Suppressor macrophage treated with lipopolysaccharide for 4 hours (primary cell): ENCODE results near the gene MED15.
"Not testable (repeated sequence)": the region's sequence is repeated elsewhere in the genome, so short reads cannot be mapped to it uniquely, and the experiment has no call there.

Experiments used
- DNase-seq: peaks from one replicate; pipeline ENCODE4 v3.0.0-alpha.2; 2020

The MED15 gene

DNA sequence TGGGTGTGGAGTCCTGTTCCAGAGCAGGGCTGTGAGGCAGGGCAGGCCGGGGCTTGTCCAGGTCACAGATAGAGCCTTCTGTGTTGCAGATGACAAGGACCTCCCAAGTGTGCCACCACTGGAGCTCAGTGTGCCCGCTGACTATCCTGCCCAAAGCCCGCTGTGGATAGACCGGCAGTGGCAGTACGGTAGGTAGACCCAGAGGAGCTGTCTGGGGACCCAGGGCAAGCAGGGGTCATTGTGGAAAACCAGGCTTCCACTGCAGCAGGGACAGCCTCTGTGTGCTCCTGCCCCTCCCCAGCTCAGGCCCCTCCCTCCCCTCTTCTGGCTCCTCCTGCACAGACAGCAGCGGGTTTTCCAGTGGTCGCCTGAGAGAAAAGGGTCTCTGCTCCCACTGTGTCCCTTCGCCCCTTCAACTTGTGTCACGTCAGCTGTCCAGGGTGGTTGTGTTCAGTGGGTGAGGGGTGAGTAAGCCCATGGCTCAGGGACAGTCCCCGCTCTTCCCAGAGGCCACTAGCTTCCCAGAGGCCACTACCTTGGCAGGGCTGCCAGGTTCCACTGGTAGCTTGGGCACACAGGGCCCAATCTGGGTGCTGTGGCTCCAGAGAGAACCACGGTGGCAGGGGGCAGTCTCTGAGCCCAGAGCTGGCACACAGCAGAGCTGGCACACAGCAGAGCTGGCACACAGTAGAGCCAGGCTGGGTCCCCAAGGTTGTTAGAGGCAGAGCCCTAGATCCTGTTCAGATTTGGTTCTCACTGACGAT is 78.4 kb downstream of the MED15 start:
- DNase-seq, result no peak

DNA sequence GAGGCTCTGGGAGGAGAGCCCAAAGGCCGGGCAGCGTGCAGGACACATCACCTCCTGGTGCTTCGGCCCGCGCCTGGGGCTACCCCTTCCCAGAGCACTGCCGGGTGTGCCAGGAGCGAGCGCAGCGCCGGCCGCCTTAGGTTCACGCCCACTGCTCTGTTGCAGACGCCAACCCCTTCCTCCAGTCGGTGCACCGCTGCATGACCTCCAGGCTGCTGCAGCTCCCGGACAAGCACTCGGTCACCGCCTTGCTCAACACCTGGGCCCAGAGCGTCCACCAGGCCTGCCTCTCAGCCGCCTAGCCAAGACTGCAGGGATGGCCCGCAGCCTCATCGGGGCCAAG is 79.0 kb downstream of the MED15 start:
- DNase-seq, result no peak

DNA sequence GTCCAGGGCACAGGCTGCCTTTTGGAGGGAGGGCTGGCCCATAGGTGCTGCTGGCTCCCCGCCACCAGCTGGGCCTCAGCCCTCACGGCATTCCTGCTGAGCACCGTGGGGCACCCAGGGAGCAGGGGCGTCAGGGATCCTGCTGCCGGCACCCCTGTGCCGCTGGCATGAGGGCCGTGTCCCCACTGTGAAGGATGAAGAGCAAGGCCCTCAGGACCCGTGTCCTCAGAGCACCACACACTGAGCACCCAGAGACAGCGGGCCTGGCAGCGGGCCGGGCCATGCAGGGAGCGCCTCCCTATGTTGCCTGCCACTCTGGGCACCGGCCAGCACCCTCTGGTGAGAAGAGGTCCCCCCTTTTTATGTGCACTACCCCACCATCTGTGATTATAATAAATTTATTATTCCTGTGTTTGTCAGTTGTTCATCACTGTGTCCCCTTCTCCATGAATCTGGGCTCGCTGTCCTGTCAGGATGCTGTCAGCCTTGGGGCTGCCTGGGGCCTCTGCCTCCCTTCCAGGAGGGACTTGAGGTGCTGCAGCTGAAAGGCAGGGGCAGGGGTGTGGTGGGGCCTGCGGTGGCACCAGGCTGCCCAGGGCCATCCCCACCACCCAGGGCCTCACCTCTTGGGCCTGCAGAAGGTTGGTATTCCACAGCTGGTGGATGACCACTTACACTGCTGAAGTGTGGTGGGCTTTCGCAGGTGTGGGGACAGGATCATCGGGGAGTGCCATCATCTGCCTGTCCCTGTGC is 80.0 kb downstream of the MED15 start:
- no peak for DNase-seq

DNA sequence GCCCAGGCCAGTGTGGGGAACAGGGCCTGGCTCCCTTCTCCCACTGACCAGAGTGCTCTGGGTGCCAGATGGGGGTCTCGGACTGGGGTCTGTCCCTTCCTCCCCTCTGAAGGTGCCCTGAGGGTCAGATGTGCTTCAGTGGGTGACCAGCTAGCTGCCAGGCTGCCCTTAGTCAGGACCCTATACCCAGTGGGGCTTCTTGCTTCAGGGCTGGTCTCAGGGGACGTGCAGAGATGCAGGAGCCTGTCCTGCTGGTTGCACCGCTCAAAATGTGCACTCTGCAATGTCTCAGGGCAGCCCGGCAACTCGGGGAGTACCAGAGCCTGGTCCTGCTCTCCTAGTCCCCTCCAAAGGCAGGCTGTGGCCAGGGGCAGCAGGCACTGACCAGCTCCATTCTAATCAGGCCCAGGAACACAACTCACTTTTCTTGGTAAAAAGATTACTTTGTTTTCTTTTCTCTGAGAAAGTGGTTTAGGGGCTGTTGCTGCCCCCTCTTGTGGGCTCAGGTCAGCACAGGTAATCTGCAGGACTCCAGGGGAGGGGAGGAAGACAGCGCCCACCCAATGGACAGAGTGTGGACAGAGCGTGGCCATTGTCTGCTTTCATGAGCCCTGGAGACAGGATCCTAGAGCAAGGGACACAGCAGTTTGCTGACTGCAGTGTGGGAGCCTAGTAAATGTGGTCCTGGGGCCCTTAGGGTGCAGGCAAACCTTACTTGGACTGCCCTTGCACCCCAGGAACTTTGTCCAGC is 80.9 kb downstream of the MED15 start:
- DNase-seq, result no peak

DNA sequence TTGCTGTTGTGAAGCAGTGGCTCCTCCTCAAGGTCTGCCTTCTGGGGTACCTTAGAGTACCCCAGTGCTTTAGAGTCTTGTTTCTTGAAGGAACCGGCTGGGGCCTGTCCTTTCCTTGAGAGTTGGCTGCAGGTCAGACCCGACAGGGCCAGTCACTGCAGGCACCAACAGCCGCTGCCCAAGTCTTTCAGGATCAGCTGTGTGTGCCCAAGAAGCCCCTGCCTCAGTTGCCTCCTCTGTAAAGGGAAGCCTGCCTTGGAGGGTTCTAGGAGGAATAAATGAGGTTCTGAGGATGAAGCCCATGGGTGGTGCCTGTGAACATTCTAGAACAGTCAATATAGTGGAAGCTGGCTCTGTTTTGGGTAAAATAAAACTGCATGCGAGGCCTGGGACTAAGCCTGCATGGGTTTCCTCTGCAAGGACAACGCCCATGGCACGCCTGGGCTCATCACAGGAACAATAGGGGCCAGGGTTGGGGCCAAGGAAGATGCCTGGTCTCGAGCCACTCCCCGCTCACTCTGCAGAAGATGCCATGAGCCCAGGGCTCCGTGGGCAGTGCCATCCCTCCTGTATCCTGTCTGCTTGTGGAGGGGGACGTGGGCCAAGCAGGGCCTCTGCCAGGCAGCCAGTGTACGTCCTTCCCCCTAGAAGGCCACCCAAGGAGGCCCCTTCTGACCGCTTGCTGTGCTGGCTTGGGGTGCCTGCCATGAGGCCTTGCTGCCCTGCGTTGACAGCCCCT is 81.6 kb downstream of the MED15 start:
- no peak for DNase-seq

DNA sequence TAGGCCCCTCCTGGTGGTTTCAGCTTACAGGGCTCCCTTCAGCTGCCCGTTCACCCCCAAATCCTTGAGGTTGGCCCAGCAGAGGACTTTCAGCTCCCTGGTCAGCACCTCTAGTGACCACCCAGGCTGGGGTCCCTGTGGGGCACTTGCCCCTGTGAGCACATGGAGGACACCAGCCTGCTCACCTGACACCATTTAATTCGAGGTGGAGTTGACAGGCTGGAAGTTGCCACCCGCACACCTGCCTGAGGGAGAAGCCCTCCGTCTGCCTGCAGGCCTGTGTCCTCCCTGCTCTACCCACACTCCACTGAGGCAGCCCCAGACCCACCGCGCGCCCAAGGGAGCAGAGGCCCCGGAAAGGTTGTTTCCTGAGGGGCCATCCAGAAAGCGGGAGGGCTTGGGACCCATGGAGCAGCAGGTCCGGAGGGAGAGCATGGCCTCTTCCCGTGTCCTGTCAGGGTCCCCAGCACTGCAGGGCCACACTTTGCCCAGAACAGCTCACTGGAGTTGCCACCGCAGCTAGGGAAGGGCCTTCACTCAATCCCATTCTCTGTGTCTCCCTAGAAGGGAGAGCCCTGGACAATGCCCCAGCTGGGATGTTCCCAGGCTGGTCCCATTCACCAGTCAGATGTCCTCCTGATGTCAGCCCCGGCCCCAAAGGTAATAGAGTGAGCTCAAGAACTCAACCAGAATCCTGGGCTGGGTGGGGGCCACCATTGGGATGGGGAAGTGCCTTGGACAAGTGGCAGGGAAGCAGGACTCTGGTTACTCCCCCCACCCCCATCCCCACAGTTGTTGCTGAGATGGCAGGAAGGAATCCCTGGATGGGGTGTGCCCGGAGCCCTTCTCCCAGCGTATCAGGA is 82.4 kb downstream of the MED15 start:
- no peak for DNase-seq

DNA sequence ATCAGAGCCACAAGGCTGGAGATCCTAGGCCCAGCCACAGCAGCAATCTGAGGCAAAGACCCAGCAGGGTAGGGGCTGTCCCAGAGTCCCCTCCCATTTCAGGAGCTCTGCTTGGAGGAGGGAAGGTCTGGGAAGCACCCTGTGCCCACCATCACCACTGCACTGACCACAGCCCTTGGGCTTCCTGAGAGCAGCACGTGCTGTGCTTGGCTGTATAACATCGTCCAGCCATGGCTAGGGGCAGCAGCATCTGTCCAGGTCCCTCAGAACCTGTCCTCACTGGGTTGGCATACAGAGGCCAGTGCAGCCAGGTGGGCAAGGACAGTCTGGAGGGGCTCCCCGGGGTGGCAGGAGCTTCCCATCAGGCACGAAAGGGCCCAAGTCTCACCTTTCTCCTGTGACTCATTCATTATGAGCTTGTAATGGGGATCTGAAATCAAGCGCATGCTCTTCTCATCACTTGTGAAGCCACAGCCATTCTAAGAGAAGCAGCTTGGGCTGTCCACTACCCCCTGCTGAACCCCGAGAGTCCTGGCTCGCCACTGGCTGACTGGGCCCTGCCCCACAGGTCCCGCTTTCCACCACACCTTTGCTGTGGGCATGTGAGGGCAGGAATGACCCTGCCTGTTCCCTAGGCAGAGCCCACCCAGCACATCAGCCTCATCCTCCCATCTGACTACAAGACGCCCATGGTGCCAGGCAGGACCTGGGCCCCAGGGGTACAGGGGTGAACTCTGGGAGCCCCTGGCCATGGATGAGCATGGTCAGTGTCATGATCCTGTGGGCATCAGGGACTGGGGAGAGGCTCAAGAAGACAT is 83.3 kb downstream of the MED15 start:
- no peak for DNase-seq

DNA sequence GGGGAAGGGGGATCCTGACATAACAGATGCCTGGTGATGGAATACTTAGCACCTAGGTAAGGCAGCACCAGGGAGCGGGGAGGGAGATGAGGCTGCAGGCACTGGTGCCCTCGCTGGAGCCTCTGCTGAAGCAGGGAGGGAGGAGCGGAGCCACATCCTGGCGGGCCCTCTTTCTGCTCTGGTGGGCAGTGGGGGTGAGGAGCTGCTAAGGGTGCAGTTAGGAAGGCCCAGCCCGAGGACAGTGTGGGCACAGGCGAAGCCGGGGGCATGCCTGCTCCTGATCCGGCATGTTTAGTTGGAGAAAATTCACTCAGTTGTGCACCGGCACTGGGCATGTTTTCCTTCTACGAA is 83.9 kb downstream of the MED15 start:
- no peak for DNase-seq

DNA sequence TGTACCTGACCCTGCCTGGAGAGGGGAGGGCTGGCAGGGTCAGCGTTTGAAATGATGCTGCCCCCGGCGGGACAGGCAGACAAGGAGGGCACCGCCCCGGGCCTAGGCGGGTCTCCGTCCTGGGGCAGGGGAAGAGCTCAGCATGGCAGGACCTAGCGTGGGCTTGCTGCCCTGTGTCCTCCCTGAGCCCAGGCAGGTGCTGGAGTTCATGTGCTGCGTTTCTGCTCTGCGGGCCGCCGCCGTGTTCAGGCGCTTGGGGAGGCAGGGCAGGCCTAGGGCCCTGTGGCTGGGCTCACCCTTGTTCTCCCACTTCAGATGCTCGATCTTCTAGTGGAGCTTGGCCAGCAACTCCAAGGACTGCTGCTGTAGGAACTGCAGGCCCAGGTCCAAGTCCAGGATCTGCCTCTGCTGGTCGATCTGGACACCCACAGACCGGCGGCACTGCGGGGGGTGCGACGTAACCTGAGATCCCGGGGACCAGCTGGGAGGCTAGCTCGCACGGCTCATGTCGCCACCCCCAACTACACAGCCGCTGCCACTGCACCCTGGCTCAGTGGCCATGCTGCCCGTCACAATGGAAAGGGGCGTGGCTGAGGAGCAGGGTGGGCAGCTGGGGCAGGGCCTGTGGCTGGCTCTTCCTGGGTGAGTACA is 84.4 kb downstream of the MED15 start:
- no peak for DNase-seq

DNA sequence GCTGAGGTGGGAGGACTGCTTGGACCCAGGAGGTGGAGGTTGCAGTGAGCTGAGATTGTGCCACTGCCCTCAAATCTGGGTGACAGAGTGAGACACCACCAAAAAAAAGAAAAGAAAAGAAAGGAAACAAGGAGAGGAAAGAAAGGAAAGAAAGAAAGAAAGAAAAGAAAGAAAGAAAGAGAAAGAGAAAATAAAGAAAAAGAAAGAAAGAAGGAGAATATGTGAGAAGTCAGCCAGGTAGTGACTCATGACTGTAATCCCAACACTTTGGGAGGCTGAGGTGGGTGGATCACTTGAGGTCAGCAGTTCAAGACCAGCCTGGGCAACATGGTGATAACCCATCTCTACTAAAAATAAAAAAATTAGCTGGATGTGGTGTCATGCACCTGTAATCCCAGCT is 86.6 kb downstream of the MED15 start:
- not testable (repeated sequence) for DNase-seq

DNA sequence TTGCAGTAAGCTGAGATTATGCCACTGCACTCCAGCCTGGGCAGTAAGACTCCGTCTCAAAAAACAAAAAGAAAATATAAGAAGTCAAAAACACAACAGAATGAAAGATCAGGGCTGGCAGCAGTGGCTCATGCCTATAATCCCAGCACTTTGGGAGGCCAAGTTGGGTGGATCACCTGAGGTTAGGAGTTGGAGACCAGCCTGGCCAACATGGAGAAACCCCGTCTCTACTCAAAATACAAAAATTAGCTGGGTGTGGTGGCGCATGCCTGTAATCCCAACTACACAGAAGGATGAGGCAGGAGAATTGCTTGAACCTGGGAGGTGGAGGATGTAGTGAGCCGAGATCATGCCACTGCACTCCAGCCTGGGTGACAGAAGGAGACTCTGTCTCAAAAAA is 87.1 kb downstream of the MED15 start:
- not testable (repeated sequence) for DNase-seq

DNA sequence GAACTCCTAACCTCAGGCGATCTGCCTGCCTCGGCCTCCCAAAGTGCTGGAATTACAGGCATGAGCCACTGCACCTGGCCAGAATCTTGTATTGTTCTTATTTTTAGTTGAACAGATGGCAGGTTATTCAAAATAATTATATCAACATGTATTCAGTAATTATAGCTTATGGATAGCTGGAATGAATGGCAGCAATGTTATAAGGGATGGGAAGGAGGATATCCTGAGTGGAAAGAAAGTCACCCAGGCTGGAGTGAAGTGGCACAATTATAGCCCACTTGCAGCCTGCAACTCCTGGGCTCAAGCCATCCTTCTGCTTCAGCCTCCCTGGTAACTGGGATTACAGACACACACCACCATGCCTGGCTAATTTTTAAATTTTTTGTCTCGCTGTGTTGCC is 88.1 kb downstream of the MED15 start:
- DNase-seq, result no peak

DNA sequence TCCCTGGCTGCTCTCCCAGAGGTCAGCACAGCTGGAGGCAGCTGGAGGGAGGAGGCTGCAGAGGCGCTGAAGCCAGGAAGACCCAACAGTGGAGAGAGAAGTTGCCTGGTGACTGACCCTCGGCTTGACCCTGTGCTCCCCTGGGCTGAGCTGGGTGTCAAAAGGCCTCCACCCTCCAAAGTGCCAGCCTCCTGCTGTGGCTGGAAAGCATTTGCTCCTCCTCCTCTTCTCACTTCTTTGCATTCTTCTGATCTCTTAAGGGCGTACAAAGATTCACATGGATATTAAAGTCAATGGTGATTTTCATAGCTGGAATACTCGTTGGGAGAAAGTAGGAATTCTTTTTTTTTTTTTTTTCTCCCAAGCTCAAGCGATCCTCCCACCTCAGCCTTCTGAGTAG is 91.7 kb downstream of the MED15 start:
- DNase-seq, result no peak

DNA sequence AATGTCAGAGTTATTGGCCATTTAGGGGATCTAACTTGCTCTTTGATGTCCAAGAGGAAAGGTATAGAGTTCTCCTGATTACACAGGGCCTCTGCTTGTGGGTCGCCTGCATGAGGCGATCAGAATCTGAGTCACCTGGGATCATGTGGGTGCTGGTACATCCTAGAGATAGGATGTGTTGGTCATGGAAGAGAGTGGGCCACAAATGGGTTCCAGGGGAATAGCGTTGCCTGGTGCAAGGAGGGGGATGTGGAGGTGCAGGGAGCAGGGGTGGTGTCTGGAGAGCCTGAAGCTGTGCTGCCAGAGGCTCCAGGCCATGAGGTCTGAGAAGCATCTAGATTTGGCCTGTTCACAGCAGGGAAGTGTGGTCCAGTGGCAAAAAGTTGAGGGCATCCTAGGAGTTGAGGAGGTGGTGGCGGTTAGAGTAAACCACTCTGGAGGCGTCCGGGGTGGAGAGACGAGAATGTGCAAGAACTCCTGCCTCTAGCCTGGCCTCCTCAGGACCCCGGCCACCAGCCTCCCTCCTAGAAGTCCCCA is 92.8 kb downstream of the MED15 start:
- DNase-seq, result no peak

DNA sequence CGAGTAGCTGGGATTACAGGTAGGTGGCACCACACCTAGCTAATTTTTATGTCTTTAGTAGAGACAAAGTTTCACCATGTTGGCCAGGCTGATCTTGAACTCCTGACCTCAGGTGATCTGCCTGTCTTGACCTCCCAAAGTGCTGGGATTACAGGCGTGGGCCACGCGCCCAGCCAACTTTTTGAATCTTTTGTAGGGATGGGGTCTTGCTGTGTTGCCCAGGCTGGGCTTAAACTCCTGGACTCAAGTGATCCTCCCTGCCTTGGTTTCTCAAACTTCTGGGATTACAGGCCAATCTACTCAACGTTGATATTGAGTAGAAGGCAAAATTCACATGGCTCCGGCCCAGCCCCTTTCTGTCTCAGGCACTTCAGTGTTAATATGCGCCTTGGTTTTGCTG is 93.9 kb downstream of the MED15 start:
- DNase-seq, result no peak

DNA sequence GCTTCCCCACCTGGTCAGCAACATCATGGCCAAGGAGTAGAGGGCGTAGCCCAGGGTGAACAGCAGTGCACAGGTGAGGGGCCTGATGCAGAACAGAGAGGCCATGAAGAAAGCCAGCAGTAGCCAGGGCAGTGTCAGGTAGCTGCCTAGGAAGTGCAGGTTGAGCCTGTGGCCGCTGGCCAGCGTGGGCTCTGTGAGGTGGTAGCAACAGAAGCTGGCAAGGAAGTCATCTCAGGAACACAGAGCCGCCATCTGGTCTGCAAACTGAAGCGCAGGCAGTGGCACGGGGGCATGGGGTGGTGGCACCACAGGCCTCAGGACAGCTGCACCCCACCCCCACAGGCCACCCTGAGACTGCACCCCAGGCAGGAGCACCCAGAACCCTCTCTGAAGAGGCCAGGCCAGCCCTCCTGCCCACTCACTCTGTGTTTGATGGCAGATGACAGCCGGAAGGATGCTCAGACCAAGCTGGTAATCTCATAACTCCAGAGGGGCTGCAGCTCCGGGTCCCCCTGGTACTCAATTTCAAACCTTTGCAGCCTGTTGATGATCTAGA is 95.3 kb downstream of the MED15 start:
- no peak for DNase-seq

DNA sequence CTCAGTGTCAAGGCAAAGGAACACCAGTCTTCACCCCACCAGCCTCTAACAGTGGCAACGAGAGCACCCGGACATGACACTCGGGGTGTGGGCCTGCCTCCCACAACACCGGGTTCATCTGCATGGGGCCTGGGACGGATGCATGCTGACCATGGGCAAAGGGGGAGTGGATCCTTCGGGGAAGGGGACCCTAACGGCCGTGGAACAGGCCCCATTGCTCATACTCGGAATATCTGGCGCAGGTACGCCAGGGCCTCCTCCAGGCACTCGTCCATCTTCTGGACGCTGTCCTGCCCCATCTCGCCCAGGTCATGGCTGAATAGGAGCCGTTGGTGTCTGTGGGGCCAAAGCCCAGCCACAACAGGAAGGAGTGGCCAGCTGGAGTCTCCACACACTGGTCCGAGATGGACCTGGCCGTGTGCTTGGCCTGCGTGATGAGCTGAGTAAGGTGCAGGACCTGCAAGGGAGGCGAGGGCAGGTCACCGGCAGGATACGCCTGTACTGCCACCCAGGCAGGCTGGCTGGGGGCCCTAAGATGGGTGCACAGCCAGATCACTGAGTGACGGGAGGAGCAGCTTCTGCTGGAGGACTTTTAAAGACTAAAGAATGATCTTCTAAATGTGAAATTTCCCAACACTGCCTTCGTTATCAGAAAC is 96.8 kb downstream of the MED15 start:
- DNase-seq, result no peak

DNA sequence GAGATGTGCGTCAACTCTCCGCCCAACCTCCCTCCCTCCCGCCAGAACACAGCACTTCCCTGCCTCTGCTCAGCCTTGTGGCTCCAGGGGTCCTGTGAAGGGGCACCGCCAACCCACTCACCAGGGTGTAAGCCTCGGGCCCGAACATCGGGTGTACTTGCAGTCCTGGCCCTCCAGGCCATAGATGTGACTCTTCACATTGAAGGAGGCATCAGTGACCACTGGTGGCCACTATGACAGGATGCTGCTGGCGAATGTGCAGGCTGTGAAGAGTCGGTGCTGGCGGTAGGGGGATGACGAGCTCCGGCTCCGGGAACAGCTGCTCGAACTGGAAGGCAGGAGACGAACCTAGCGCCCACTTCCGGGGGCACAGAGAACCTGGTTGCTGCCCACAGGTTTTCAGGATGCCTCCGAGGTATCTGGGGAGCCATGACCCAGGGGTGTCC is 97.4 kb downstream of the MED15 start:
- no peak for DNase-seq

DNA sequence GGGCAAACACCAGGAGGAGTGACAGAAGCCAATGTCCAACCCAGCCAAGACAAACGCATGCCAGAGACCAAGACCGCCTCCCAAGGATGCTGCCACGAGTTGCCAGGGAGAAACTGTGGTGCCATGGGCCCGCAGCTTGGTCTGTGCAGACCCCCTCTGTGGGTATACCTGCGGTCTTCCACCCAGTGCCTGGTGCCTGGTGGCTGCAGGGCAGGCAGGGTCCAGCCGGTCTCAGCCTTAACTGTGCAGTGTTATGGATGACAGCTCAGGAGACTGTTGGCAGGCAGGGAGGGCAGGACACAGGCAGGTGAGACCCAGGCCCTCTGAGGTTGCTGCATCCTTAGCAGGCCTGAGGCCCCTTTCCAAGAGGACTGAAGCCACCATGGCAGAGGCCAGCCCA is 97.9 kb downstream of the MED15 start:
- no peak for DNase-seq
